ENCODE results near the gene GPR107.
A peak's percentile ranks its signal among the peaks of the same experiment; 100 is the strongest.

Gene GPR107

GRCh38 chr9:130028493-130029222 lies 25.0 kb upstream of the GPR107 start:
- DNase-seq: no peak

GRCh38 chr9:130029223-130029973 lies 24.3 kb upstream of the GPR107 start:
- DNase-seq: peak; percentile 56 to 60

GRCh38 chr9:130030651-130031127 lies 23.0 kb upstream of the GPR107 start:
- DNase-seq: no peak

GRCh38 chr9:130034570-130034969 lies 19.1 kb upstream of the GPR107 start:
- peak in 1 of 2 donors; percentile 35 for DNase-seq

- DNase-seq: no peak
These were observed 17.6 kb upstream of the GPR107 start for GRCh38 chr9:130036099-130036498.

GRCh38 chr9:130039528-130040147 lies 14.1 kb upstream of the GPR107 start:
- no peak for DNase-seq

- peak in 1 of 2 donors; percentile 32 for DNase-seq
These were observed 12.6 kb upstream of the GPR107 start for GRCh38 chr9:130040984-130041647.

GRCh38 chr9:130041648-130042405 lies 11.9 kb upstream of the GPR107 start:
- peak; percentile 23 to 36 for DNase-seq

- DNase-seq: peak; percentile 41 to 42
These were observed 11.3 kb upstream of the GPR107 start for GRCh38 chr9:130042406-130042884.

GRCh38 chr9:130042885-130043653 lies 10.6 kb upstream of the GPR107 start, which contains the start of gene FNBP1:
FNBP1 (minus strand) TSS chr9:130043189; CDS start chr9:130042975, 214 bp downstream.
- DNase-seq: peak; percentile 81

- DNase-seq: no peak
These were observed 9.8 kb upstream of the GPR107 start for GRCh38 chr9:130043654-130044623.

GRCh38 chr9:130045725-130046450 lies 7.8 kb upstream of the GPR107 start:
- no peak for DNase-seq

- DNase-seq: no peak
These were observed 4.1 kb upstream of the GPR107 start for GRCh38 chr9:130049431-130050210.

GRCh38 chr9:130050462-130050861 lies 3.2 kb upstream of the GPR107 start:
- no peak for DNase-seq

- no peak for DNase-seq
These were observed 1.9 kb upstream of the GPR107 start for GRCh38 chr9:130051855-130052254.

- DNase-seq: no peak
These were observed 600 bp upstream of the GPR107 start for GRCh38 chr9:130053109-130053503.

GRCh38 chr9:130054325-130054786 lies 650 bp downstream of the GPR107 start:
- no peak for DNase-seq

GRCh38 chr9:130054820-130055219 lies 1.1 kb downstream of the GPR107 start:
- DNase-seq: no peak
